DOHH2 (cell line): Measurements from ENCODE around the gene ITGA2.

Source experiments
- CTCF ChIP-seq: fragments of 200-600 bp; sonication (generic); IDR thresholded peaks from one replicate; pipeline ENCODE4 v1.5.1; 2014; ENCODE audit warnings: antibody characterized with exemption, mild to moderate bottlenecking, low read depth, low read length; ENCODE audit not compliant: poor library complexity, severe bottlenecking
- EZH2phosphoT487 ChIP-seq: fragments of 200-600 bp; sonication (generic); IDR thresholded peaks from 2 replicates; pipeline ENCODE4 v1.6.1; 2017; ENCODE audit warnings: borderline replicate concordance, mild to moderate bottlenecking, antibody characterized with exemption, low read length, moderate library complexity, mixed read lengths

- TF ChIP-seq CTCF, result no peak
- TF ChIP-seq EZH2phosphoT487, result no peak
Measured at GRCh38 chr5:53041071-53041692, 52.0 kb downstream of the ITGA2 start.
